Mucosa of stomach (tissue), 1 donor: Measurements from ENCODE around the gene SNX30.

Experiments
- H3K27me3 ChIP-seq: one replicate; pipeline ENCODE4 v1.7.0; 2013; ENCODE audit warnings: mild to moderate bottlenecking, low read length; ENCODE audit not compliant: control insufficient read depth, insufficient read depth
- H3K36me3 ChIP-seq: one replicate; pipeline ENCODE4 v1.7.0; 2013; ENCODE audit warnings: low read length; ENCODE audit not compliant: control insufficient read depth, insufficient read depth
- H3K4me1 ChIP-seq: one replicate; pipeline ENCODE4 v1.7.0; 2013; ENCODE audit warnings: mild to moderate bottlenecking, low read length; ENCODE audit not compliant: control insufficient read depth, insufficient read depth
- H3K4me3 ChIP-seq: one replicate; pipeline ENCODE4 v1.7.0; 2013; ENCODE audit warnings: low read length
- H3K9ac ChIP-seq: one replicate; pipeline ENCODE4 v1.7.0; 2013; ENCODE audit warnings: mild to moderate bottlenecking, low read length, moderate library complexity
- H3K9me3 ChIP-seq: one replicate; pipeline ENCODE4 v1.7.0; 2013; ENCODE audit warnings: mild to moderate bottlenecking, low read length, moderate library complexity; ENCODE audit not compliant: control insufficient read depth
- donor health status: Pancreatic carcinoma.

SNX30 gene

DNA sequence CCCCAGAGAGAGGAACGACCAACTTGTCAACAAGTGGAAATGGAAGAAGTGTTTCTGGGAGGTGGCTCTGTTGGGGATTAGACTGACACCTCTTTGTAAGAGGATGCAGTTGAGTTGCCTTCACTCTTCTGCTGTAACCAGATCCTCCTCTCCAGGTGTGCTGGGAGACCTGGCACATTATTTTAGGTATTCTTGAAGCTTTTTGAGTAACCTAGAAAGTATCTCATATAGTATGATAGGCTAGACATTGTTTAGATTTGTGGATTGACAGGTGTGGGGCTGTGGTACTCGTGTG lies 21.6 kb downstream of the SNX30 start:
- no peak overlapping the region for H3K9ac ChIP-seq
- H3K9me3 ChIP-seq = no peaks in the 10 kb centered on the region
- no peaks in the 10 kb centered on the region for H3K27me3 ChIP-seq
- H3K36me3 ChIP-seq = no peaks in the 10 kb centered on the region
- no peak overlapping the region for H3K4me3 ChIP-seq
- no peaks in the 10 kb centered on the region for H3K4me1 ChIP-seq

GRCh38 chr9:112772551-112772950 lies 22.0 kb downstream of the SNX30 start:
- H3K36me3 ChIP-seq = no peaks in the 10 kb centered on the region
- H3K27me3 ChIP-seq = no peaks in the 10 kb centered on the region
- H3K4me1 ChIP-seq = no peaks in the 10 kb centered on the region
- no peaks in the 10 kb centered on the region for H3K9me3 ChIP-seq
- no peak overlapping the region for H3K4me3 ChIP-seq
- H3K9ac ChIP-seq = no peak overlapping the region

GRCh38 chr9:112774006-112774996 lies 23.7 kb downstream of the SNX30 start:
- H3K27me3 ChIP-seq = no peaks in the 10 kb centered on the region
- H3K9ac ChIP-seq = no peak overlapping the region
- no peaks in the 10 kb centered on the region for H3K9me3 ChIP-seq
- H3K4me1 ChIP-seq = no peaks in the 10 kb centered on the region
- H3K4me3 ChIP-seq = no peak overlapping the region
- no peaks in the 10 kb centered on the region for H3K36me3 ChIP-seq

DNA sequence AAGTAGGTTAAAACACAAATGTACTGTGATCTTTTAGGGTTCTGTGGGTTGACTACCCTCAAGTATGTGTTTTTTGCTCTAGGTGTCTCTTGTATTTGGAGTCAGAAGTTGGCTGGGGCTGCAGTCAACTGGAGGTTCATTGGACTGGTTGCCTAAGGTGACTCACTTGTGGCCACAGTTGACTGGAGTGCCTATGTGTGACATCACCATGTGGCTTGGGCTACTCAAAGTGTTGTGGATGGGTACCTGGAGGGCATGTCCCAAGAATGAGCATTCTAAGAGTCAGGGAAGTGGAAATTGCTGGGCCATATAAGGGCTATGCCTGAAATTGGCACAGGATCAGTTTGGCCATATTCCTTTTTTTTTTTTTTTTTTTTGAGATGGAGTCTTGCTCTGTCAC lies 27.4 kb downstream of the SNX30 start:
- Histone ChIP-seq H3K27me3 (no peaks in the 10 kb centered on the region), H3K4me1 (no peaks in the 10 kb centered on the region), H3K36me3 (no peaks in the 10 kb centered on the region), H3K9me3 (no peaks in the 10 kb centered on the region), H3K9ac (no peak overlapping the region), H3K4me3 (no peak overlapping the region)

- H3K4me3 ChIP-seq = no peak overlapping the region
- H3K4me1 ChIP-seq = no peaks in the 10 kb centered on the region
- no peaks in the 10 kb centered on the region for H3K36me3 ChIP-seq
- H3K9ac ChIP-seq = no peak overlapping the region
- no peaks in the 10 kb centered on the region for H3K27me3 ChIP-seq
- no peaks in the 10 kb centered on the region for H3K9me3 ChIP-seq
Observed at GRCh38 chr9:112780450-112781036, 30.0 kb downstream of the SNX30 start.

GRCh38 chr9:112782218-112782617 lies 31.7 kb downstream of the SNX30 start:
- Histone ChIP-seq H3K27me3 (no peaks in the 10 kb centered on the region), H3K9ac (no peak overlapping the region), H3K36me3 (no peaks in the 10 kb centered on the region), H3K9me3 (no peaks in the 10 kb centered on the region), H3K4me1 (no peaks in the 10 kb centered on the region), H3K4me3 (no peak overlapping the region)

GRCh38 chr9:112783551-112783954 lies 33.0 kb downstream of the SNX30 start:
- H3K9ac ChIP-seq = no peak overlapping the region
- no peaks in the 10 kb centered on the region for H3K27me3 ChIP-seq
- no peaks in the 10 kb centered on the region for H3K4me1 ChIP-seq
- no peaks in the 10 kb centered on the region for H3K36me3 ChIP-seq
- H3K4me3 ChIP-seq = no peak overlapping the region
- no peaks in the 10 kb centered on the region for H3K9me3 ChIP-seq

- H3K9me3 ChIP-seq = no peaks in the 10 kb centered on the region
- no peak overlapping the region for H3K4me3 ChIP-seq
- no peak overlapping the region for H3K9ac ChIP-seq
- no peaks in the 10 kb centered on the region for H3K4me1 ChIP-seq
- H3K36me3 ChIP-seq = no peaks in the 10 kb centered on the region
- H3K27me3 ChIP-seq = no peaks in the 10 kb centered on the region
Observed at GRCh38 chr9:112784020-112784785, 33.6 kb downstream of the SNX30 start.

- H3K4me3 ChIP-seq = no peak overlapping the region
- no peaks in the 10 kb centered on the region for H3K27me3 ChIP-seq
- H3K4me1 ChIP-seq = no peaks in the 10 kb centered on the region
- H3K36me3 ChIP-seq = no peaks in the 10 kb centered on the region
- no peak overlapping the region for H3K9ac ChIP-seq
- H3K9me3 ChIP-seq = no peaks in the 10 kb centered on the region
Observed at GRCh38 chr9:112785986-112786385, 35.4 kb downstream of the SNX30 start.

DNA sequence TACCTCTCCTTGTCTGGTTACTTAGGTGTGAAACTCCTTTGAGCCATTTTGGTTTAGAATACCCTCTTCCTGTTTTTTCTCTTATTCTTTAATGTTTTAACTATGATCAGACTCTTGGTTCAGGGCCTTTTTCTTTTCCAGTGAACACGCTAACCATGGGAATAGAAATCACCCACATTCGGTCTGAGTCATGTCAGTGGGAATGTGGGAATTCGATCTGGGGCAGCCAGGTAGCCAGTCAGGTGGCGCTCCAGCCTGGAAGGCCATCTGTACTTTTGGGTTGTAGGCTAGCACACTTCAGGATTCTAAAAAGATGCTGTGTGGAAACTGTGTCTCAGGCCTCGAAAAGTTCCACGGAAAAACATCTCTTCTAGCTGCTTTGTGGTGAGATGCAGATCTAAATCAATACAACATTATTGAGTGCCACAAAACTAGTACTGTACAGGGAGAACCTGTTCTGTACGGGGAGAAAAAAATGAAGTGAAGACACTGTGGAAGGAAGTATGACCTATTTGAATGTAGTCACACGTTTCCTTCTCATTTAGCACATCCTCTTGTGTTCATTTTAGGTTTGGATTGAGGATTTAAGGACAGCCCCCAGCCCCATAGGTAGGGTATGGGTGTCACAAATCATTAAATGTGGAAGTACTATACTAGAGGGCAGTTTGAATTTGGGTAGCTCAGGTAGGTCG lies 36.4 kb downstream of the SNX30 start:
- Histone ChIP-seq H3K36me3 (no peaks in the 10 kb centered on the region), H3K9ac (no peak overlapping the region), H3K27me3 (no peaks in the 10 kb centered on the region), H3K4me1 (no peaks in the 10 kb centered on the region), H3K4me3 (no peak overlapping the region), H3K9me3 (no peaks in the 10 kb centered on the region)

- no peaks in the 10 kb centered on the region for H3K4me1 ChIP-seq
- H3K9me3 ChIP-seq = no peaks in the 10 kb centered on the region
- H3K9ac ChIP-seq = no peak overlapping the region
- H3K36me3 ChIP-seq = no peaks in the 10 kb centered on the region
- no peaks in the 10 kb centered on the region for H3K27me3 ChIP-seq
- no peak overlapping the region for H3K4me3 ChIP-seq
Observed at GRCh38 chr9:112787978-112788377, 37.4 kb downstream of the SNX30 start.
